Naive thymus-derived CD8-positive, alpha-beta T cell (primary cell): ENCODE results near the gene INTS6. TPM values are rescaled to one million over a fixed set of nuclear protein-coding genes. Genes with fewer than 3 reads are reported as not detected.
"Not testable (repeated sequence)": the region's sequence is repeated elsewhere in the genome, so short reads cannot be mapped to it uniquely, and the experiment has no call there.

Experiments used
- ATAC-seq, 2 donors: fragments of 150-1000 bp; cut with Tn5 transposase in 1 of 2; sonication (Bioruptor Pico), chemical (Tn5 transposase) in 1 of 2; 1 replicate in 1 of 2; 2 replicates in 1 of 2; pipeline ENCODE4 v1.10.0; 2021; ENCODE audit warnings: mild to moderate bottlenecking in 2 of 2, moderate library complexity in 2 of 2
- POLR2A ChIA-PET: fragments of 350-600 bp; sonication (Branson Sonifier 250); formaldehyde crosslinking; loops from one replicate; lab custom pipeline; 2021; ENCODE audit warnings: antibody characterized with exemption; lab: Charles Lee
- DNase-seq, 10 donors: peaks; one replicate each; pipeline versions ENCODE4 v3.0.0 to v3.0.0-alpha.2; 2020 to 2022
- H3K27ac Mint-ChIP-seq, 10 donors: one replicate each; pipeline ENCODE4 v1.8.0; 2020 to 2022; ENCODE audit warnings: mild to moderate bottlenecking in 10 of 10, mixed read lengths in 10 of 10, moderate library complexity in 4 of 10, inconsistent platforms in 1 of 10
- H3K27me3 Mint-ChIP-seq, 5 donors: one replicate each; pipeline ENCODE4 v1.8.0; 2021 to 2022; ENCODE audit warnings: mixed read lengths in 5 of 5
- H3K36me3 Mint-ChIP-seq, 3 donors: one replicate each; pipeline ENCODE4 v1.8.0; 2020 to 2022; ENCODE audit warnings: mixed read lengths in 3 of 3, mild to moderate bottlenecking in 2 of 3, inconsistent platforms in 1 of 3
- H3K4me1 Mint-ChIP-seq, 4 donors: one replicate each; pipeline ENCODE4 v1.8.0; 2021 to 2022; ENCODE audit warnings: mixed read lengths in 4 of 4
- H3K4me3 Mint-ChIP-seq, 10 donors: one replicate each; pipeline ENCODE4 v1.8.0; 2020 to 2022; ENCODE audit warnings: mild to moderate bottlenecking in 10 of 10, mixed read lengths in 10 of 10, moderate library complexity in 6 of 10, inconsistent platforms in 1 of 10
- H3K9me3 Mint-ChIP-seq, 9 donors: one replicate each; pipeline ENCODE4 v1.8.0; 2020 to 2022; ENCODE audit warnings: mixed read lengths in 9 of 9, mild to moderate bottlenecking in 3 of 9, inconsistent platforms in 1 of 9, moderate library complexity in 1 of 9
- polyA plus RNA-seq, 3 donors: library from polyadenylated mRNA; unstranded; fragments of 300-500 nt; fragmentation: Illumina TruSeq; gene quantifications; one replicate each; pipeline ENCODE4 v1.2.3, GENCODE V29; 2021
- total RNA-seq, 8 experiments: library from RNA in 2 of 8; stranded (reverse) in 2 of 8; gene quantifications; one replicate each; pipeline ENCODE4 v1.2.3 and lab custom pipeline; 2021 to 2026

INTS6 gene
- total and polyA plus RNA-seq, 5 experiments from 2014 or later: 20.9 to 66.5 (median 25.1) TPM

DNA sequence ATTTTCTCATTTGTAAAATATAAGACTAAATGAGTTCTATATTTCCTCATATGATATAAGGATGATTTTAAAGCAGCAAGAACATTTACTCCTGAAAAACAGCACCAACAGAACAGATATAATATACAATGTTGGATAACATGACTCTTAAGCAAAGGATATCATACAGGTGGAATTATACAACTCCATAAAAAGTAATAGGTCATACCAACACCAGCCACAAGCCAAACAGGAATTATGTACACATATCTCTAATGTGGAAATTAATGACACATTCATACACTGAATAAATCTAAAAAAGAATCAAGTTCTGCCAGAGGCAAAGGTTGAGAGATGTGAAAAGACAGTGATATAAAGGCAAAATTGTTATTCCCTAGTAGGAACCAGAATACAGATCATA, 25.9 kb downstream of the INTS6 start:
- no peaks in the 10 kb centered on the region for H3K9me3 Mint-ChIP-seq
- DNase-seq (no peak), ATAC-seq (no peak)
- no peaks in the 10 kb centered on the region for H3K27me3 Mint-ChIP-seq
- peaks cover 32 to 70% (median 68%) of the 10 kb centered on the region in 4 donors for H3K4me1 Mint-ChIP-seq
- peak overlapping the region in 8 of 10 donors; percentile 0 to 51 (median 28) for H3K4me3 Mint-ChIP-seq
- peak overlapping the region in 2 of 10 donors; percentile 33 to 70 for H3K27ac Mint-ChIP-seq
- H3K36me3 Mint-ChIP-seq: peaks cover 9 to 52% (median 22%) of the 10 kb centered on the region in 3 donors
- POLR2A ChIA-PET: interaction anchor here (1.1 kb wide), 1 partner anchor 363 kb away, joined by 3 read pairs; no protein-coding TSS in a partner anchor

DNA sequence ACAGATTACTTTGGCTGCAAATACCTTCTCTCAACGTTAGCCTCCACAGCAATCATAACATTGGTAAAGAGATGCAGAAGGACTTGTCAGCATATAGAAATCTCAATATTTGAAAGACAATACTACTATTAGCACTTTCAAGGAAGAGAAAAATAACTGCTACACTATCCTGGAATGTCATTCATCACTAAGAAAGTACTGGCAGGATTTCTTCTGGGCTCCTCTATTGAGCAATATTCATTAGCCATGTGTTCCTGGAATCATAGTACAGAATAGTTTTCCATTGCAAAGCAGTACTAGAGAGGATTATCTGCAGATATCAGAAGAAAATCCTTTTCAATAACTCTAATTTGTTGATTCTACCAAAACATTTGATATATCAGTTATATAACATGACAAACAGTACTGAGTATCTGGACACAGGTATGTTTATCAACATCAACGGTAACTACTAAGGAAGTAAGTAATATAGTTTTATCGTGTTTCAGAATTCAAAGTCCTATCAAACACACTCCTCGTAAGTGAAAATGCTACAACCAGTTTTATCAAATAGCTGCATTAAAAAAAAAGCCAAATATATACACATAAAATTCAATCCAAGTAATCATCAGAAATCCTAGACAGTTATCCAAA, 27.3 kb downstream of the INTS6 start:
- DNase-seq (no peak), ATAC-seq (no peak)
- Mint-ChIP-seq H3K4me1 (peaks cover 36 to 82% (median 75%) of the 10 kb centered on the region in 4 donors), H3K4me3 (peak overlapping the region in 6 of 10 donors; percentile 5 to 27 (median 24)), H3K27ac (peak overlapping the region in 1 of 10 donors; percentile 16), H3K27me3 (no peaks in the 10 kb centered on the region), H3K36me3 (peaks cover 9 to 52% (median 26%) of the 10 kb centered on the region in 3 donors), H3K9me3 (no peaks in the 10 kb centered on the region)
- POLR2A ChIA-PET: interaction anchor here (0.7 kb wide), 1 partner anchor 55 kb away, joined by 3 read pairs; no protein-coding TSS in a partner anchor

DNA sequence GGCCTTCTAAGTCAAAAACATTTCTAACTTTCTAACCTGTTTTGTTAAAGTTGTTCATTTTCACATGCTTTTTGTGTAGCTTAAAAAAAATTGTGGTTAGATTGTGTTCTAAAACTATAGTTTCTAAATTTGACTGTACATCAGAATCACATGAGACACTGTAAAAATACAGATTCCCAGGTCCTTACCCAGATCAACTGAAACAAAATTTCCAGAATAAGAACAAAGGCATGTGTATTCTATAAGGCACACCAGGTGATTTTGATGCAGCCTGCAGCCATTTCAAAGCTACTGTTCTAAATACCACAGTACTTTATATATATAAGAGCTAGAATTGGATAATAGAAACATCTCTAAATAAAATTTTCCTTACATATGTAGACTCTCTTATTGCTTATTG, 29.1 kb downstream of the INTS6 start:
- POLR2A ChIA-PET: no interaction called here
- Mint-ChIP-seq H3K27ac (no peak overlapping the region), H3K9me3 (no peaks in the 10 kb centered on the region), H3K4me3 (no peak overlapping the region), H3K4me1 (peaks cover 36 to 85% (median 79%) of the 10 kb centered on the region in 4 donors), H3K36me3 (peaks cover 5 to 50% (median 21%) of the 10 kb centered on the region in 3 donors), H3K27me3 (no peaks in the 10 kb centered on the region)
- ATAC-seq: no peak
- no peak for DNase-seq

DNA sequence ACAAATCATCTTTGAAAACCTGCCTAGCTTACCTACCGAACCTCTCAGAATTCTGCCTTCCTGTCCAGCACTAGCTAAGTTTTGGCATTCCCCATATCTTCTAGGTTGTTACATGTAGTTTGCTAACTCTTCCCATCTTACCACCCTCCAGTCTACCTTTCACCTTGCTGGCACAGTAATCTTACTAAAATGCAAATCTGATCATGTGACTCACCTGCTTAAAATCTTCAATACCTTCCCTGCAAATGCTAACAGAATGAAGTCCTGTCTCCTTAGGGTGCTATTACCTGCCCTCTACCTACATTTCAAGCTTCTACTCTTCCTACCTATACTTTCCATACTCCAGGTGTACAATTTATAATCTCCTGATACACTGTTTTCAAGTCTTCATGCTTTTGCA, 30.4 kb downstream of the INTS6 start:
- POLR2A ChIA-PET: interaction anchor here (2.5 kb wide), 1 partner anchor 30 kb away, joined by 11 read pairs; the partner anchor contains the start of gene INTS6
- ATAC-seq (no peak), DNase-seq (no peak)
- H3K27me3 Mint-ChIP-seq: no peaks in the 10 kb centered on the region
- peak overlapping the region in 9 of 10 donors; percentile 15 to 82 (median 38) for H3K27ac Mint-ChIP-seq
- peak overlapping the region in 9 of 10 donors; percentile 0 to 52 (median 34) for H3K4me3 Mint-ChIP-seq
- peaks cover 0 to 45% (median 18%) of the 10 kb centered on the region in 3 donors for H3K36me3 Mint-ChIP-seq
- no peaks in the 10 kb centered on the region for H3K9me3 Mint-ChIP-seq
- H3K4me1 Mint-ChIP-seq: peaks cover 36 to 90% (median 74%) of the 10 kb centered on the region in 4 donors

DNA sequence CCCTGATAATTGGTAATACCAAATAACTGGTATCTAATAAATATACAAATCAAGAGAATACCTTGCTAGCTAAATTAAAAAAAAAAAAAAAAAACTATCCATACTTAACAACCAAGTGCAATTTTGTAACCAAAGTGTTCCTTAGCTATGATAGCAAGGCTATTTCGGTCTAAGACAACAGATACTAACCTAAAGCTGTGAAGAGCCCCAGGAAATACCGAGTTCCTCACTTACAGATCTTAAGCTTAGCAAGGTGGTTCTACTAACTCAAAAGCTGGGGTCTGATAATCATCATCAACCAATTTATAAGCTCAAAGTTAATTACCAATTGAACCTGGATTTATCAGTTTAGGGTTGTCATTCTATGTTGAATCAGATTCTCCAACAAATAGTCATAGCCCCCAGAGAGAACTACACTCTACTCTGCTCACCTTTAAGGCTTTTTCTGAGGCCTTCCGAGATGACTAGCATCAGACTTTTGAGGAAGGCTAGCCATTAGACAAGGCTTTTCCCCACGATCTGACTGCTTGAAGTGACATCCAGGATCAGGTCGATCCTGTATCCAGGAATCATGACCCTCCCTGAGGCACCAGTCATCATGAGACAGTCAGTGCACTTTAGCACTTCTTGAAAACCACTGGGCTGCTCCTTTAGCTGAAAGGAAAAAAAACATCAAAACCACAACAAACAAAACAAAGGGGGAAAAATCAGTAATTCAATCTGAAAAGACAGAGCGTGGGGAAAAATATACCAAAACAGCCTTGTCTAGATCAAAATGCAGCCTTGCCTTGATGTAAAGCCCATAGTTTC, 31.9 kb downstream of the INTS6 start:
- Mint-ChIP-seq H3K27ac (peak overlapping the region in 9 of 10 donors; percentile 13 to 90 (median 56)), H3K27me3 (no peaks in the 10 kb centered on the region), H3K9me3 (peaks cover 0 to 12% (median 2%) of the 10 kb centered on the region in 9 donors), H3K4me3 (peak overlapping the region; percentile 30 to 74 (median 67)), H3K36me3 (peaks cover 9 to 45% (median 29%) of the 10 kb centered on the region in 3 donors), H3K4me1 (peaks cover 32 to 87% (median 71%) of the 10 kb centered on the region in 4 donors)
- POLR2A ChIA-PET: interaction anchor here (0.5 to 2.5 kb wide), 2 partner anchors 9 to 32 kb away, joined by 3 to 11 read pairs; partner anchors contain the start of gene INTS6
- ATAC-seq: peak; percentile 57 to 71
- peak in 2 of 10 donors; percentile 22 to 24 for DNase-seq

DNA sequence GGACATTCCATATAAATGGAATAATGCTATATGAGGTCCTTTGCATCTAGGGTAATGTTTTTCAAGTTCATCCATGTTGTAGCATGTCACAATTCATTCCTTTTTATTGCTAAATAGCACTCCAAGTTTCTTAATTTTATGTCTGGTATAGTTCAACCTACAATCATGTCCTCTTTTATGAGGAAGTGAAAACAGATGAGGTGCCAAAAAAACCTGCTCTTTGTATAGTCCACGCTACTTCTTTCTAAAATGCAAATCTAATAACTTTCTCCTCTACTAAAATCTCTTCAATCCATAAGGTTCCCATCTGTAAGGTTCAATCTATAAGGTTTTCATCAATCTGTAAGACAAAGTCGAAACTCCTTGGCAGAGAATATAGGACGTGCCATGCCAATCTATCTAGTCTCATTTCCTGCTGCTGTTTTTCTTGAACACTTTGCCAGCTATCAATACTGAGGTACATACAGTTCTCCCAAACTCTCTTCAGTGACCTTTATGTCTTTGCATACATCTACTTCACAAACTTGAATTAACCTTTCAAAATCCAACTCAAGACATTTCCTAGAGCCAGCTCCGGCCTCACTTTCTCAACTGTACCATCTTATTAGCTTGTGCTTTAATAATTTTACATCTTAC, 33.7 kb downstream of the INTS6 start:
- H3K36me3 Mint-ChIP-seq: peaks cover 21 to 53% (median 37%) of the 10 kb centered on the region in 3 donors
- POLR2A ChIA-PET: no interaction called here
- H3K9me3 Mint-ChIP-seq: peaks cover 0 to 19% (median 7%) of the 10 kb centered on the region in 9 donors

DNA sequence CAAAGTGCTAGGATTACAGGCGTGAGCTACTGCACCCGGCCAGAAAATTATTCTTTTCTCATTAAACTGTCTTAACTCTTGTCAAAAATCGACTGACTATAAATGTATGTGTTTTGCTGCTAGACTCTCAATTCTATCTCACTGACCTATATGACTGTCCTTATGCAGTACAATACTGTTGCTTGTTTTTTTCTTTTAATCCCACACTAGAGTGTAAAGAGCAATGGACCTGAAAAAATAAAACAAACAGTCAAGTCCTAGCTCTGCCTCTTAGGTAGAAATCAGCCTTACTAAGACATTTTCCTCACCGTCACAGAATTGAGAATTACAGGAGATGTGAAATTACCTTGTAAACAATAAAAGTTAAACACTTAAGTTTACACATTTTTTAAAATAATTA, 35.1 kb downstream of the INTS6 start:
- no peak overlapping the region for H3K4me3 Mint-ChIP-seq
- POLR2A ChIA-PET: no interaction called here
- peaks cover 33 to 88% (median 74%) of the 10 kb centered on the region in 4 donors for H3K4me1 Mint-ChIP-seq
- no peak for ATAC-seq
- peak overlapping the region in 3 of 10 donors; percentile 16 to 60 (median 37) for H3K27ac Mint-ChIP-seq
- peaks cover 0 to 19% (median 7%) of the 10 kb centered on the region in 9 donors for H3K9me3 Mint-ChIP-seq
- peaks cover 21 to 64% (median 37%) of the 10 kb centered on the region in 3 donors for H3K36me3 Mint-ChIP-seq
- H3K27me3 Mint-ChIP-seq: no peaks in the 10 kb centered on the region
- no peak for DNase-seq

More for the DNA sequence above, 33.7 kb downstream of the INTS6 start:
- H3K27me3 Mint-ChIP-seq: no peaks in the 10 kb centered on the region
- DNase-seq (no peak), ATAC-seq (peak in 1 of 2 donors; percentile 33)
- peak overlapping the region in 9 of 10 donors; percentile 2 to 59 (median 36) for H3K4me3 Mint-ChIP-seq
- peaks cover 32 to 87% (median 72%) of the 10 kb centered on the region in 4 donors for H3K4me1 Mint-ChIP-seq
- peak overlapping the region in 9 of 10 donors; percentile 1 to 91 (median 63) for H3K27ac Mint-ChIP-seq

DNA sequence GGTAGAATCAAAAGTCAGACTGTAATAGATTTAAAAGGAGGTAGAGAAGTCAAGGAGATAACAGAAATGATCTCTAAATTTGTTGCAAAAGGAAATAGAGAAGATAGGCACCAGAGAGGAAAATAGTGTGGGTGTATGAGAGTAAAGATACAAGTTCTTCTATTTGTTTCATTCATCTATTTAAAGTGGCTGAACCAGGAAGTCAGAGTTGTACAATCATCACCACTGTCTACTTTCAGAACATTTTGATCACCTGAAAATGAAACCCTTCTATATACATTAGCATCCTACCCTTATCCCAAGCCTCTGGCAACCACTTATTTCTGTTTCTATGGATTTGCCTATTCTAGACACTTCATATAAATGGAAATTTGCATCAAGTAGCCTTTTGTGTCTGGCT, 36.7 kb downstream of the INTS6 start:
- peaks cover 21 to 70% (median 39%) of the 10 kb centered on the region in 3 donors for H3K36me3 Mint-ChIP-seq
- H3K27me3 Mint-ChIP-seq: no peaks in the 10 kb centered on the region
- DNase-seq (no peak), ATAC-seq (no peak)
- peak overlapping the region in 4 of 10 donors; percentile 8 to 69 (median 52) for H3K27ac Mint-ChIP-seq
- H3K4me1 Mint-ChIP-seq: peaks cover 25 to 79% (median 64%) of the 10 kb centered on the region in 4 donors
- POLR2A ChIA-PET: no interaction called here
- H3K9me3 Mint-ChIP-seq: peaks cover 0 to 19% (median 7%) of the 10 kb centered on the region in 9 donors
- peak overlapping the region in 4 of 10 donors; percentile 3 to 57 (median 19) for H3K4me3 Mint-ChIP-seq

DNA sequence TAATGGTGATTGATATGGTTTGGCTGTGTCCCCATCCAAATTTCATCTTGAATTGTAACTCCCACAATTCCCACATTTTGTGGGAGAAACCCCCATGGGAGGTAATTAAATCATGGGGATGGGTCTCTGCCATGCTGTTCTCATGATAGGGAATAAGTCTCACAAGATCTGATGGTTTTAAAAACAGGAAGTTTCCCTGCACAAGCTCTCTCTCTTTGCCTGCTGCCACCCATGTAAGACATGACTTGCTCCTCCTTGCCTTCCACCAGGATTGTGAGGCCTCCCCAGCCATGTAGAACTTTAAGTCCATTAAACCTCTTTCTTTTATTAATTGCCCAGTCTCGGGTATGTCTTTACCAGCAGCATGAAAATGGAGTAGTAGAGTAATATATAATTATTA, 37.5 kb downstream of the INTS6 start:
- Mint-ChIP-seq H3K36me3 (peaks cover 21 to 74% (median 39%) of the 10 kb centered on the region in 3 donors), H3K4me1 (peaks cover 23 to 73% (median 61%) of the 10 kb centered on the region in 4 donors), H3K27ac (peak overlapping the region in 2 of 10 donors; percentile 12 to 66), H3K9me3 (peaks cover 0 to 19% (median 7%) of the 10 kb centered on the region in 9 donors), H3K4me3 (peak overlapping the region in 1 of 10 donors; percentile 30)
- POLR2A ChIA-PET: interaction anchor here (1.2 kb wide), 1 partner anchor 38 kb away, joined by 3 read pairs; the partner anchor contains the start of gene INTS6
- not testable (repeated sequence) for DNase-seq, ATAC-seq, H3K27me3 Mint-ChIP-seq

DNA sequence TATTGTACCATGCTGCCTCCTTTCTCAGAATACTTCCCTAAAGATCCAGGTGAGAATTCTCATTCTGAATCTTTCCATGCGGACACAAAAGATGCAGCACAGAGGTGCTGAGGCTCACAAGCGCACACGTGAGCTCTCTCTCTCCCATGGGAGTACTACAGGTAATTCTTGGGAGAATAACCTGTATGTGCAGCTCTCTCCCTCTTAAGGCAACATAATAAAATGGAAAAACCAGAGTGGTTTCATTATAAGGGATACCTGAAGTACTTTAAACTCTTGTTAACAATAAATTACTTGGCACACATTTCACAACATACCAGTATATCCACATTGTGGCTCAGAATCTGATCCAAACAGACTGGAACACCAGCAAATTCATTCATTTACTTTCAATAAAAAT, 40.4 kb downstream of the INTS6 start:
- peaks cover 21 to 65% (median 30%) of the 10 kb centered on the region in 3 donors for H3K36me3 Mint-ChIP-seq
- POLR2A ChIA-PET: no interaction called here
- H3K9me3 Mint-ChIP-seq: peaks cover 0 to 19% (median 7%) of the 10 kb centered on the region in 9 donors
- H3K27me3 Mint-ChIP-seq: no peaks in the 10 kb centered on the region
- DNase-seq: no peak
- H3K27ac Mint-ChIP-seq: peak overlapping the region in 3 of 10 donors; percentile 12 to 29 (median 14)
- no peak for ATAC-seq
- H3K4me3 Mint-ChIP-seq: no peak overlapping the region
- H3K4me1 Mint-ChIP-seq: peaks cover 14 to 62% (median 55%) of the 10 kb centered on the region in 4 donors

DNA sequence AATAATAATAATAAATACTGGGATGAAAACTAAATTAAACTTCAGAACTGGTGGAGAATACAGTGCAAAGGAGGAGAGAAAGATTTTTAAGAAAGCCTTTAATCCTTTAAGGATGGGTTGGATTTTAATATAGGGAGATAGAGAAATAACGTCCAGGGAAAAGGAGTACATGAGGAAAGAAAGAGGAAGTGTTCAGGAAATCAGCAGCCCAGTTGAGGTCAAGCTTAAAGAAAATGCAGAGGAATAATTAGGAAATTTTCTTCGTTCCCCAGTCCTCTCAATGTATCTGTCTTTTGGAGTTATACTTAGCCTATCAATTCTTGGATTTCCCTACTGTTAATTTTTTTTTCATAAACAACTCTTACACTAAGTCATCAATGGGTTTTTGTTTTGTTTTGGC, 47.7 kb downstream of the INTS6 start:
- POLR2A ChIA-PET: no interaction called here
- no peak for ATAC-seq
- peak overlapping the region in 3 of 10 donors; percentile 0 to 89 (median 12) for H3K27ac Mint-ChIP-seq

More for the DNA sequence above, 47.7 kb downstream of the INTS6 start:
- Mint-ChIP-seq H3K27me3 (no peaks in the 10 kb centered on the region), H3K4me1 (peaks cover 22 to 70% (median 64%) of the 10 kb centered on the region in 4 donors), H3K36me3 (peaks cover 17 to 38% (median 37%) of the 10 kb centered on the region in 3 donors), H3K4me3 (no peak overlapping the region), H3K9me3 (peaks cover 0 to 1% (median 0%) of the 10 kb centered on the region in 9 donors)
- DNase-seq: no peak
